K562 (cell line): Measurements from ENCODE around the gene MYRIP. TPM values are rescaled to one million over a fixed set of nuclear protein-coding genes. Genes with fewer than 3 reads are reported as not detected.

ENCODE experiments used
- ATAC-seq: fragments of 200-7000 bp; cut with Tn5 transposase; 3 replicates; pipeline ENCODE4 v1.9.1; 2020; ENCODE audit warnings: moderate library complexity
- BruUV-seq: library from RNA; stranded (reverse); fragments of 400-500 nt; replicated peaks from 2 replicates; lab custom pipeline; 2021; lab: Mats Ljungman, UMichigan
- CTCF ChIA-PET: fragments of 300-600 bp; formaldehyde crosslinking; extraction: SDS; loops from one replicate; lab custom pipeline; 2021; ENCODE audit warnings: low intra/inter-chr PET ratio; lab: Yijun Ruan, JAX
- POLR2A ChIA-PET: fragments of 300-600, 350-650 bp; sonication (Branson Sonifier 250); formaldehyde crosslinking; extraction: SDS; loops from one replicate; lab custom pipeline; 2021; ENCODE audit warnings: antibody characterized with exemption, inconsistent platforms; lab: Yijun Ruan, JAX
- DNase-seq, 4 experiments: peaks; one replicate each; pipeline versions ENCODE4 v3.0.0 to v3.0.0-alpha.2; 2011 to 2018; ENCODE audit warnings: low spot score in 3 of 4, mixed read lengths in 3 of 4; ENCODE audit errors: extremely low read depth in 1 of 4
- FAIRE-seq: peaks from 2 replicates; lab custom pipeline; 2011; peaks lifted over from hg19 to GRCh38; lab: Jason Lieb, UNC
- H2AFZ ChIP-seq: 2 replicates; pipeline ENCODE4 v1.6.0; 2011; ENCODE audit warnings: low read depth, low read length, control low read depth, inconsistent platforms
- H3K27ac ChIP-seq: fragments of 200-600 bp; 3 replicates; pipeline ENCODE4 v1.8.0; 2011; ENCODE audit warnings: low read depth, mild to moderate bottlenecking, control low read depth, inconsistent platforms, low read length, moderate library complexity, mixed read lengths; ENCODE audit errors: extremely low read depth
- H3K27me3 ChIP-seq, 2 experiments: fragments of 300-600 bp in 1 of 2; 2 replicates in 1 of 2; 3 replicates in 1 of 2; pipeline versions ENCODE4 v1.6.0 to v1.8.0; 2011; ENCODE audit warnings: inconsistent platforms in 2 of 2, low read length in 2 of 2, mild to moderate bottlenecking in 1 of 2, mixed read lengths in 1 of 2, moderate library complexity in 1 of 2; ENCODE audit not compliant: control insufficient read depth in 2 of 2, insufficient read depth in 2 of 2
- H3K36me3 ChIP-seq: fragments of 300-600 bp; 3 replicates; pipeline ENCODE4 v1.8.0; 2011; ENCODE audit warnings: mild to moderate bottlenecking, low read length, inconsistent platforms; ENCODE audit not compliant: control insufficient read depth, insufficient read depth
- H3K4me1 ChIP-seq, 2 experiments: fragments of 200-600 bp in 1 of 2; replicated peaks in 1 of 2; 2 replicates in 1 of 2; 3 replicates in 1 of 2; pipeline versions ENCODE4 v1.5.1 to v1.8.0; 2011; ENCODE audit warnings: inconsistent platforms in 2 of 2, low read length in 2 of 2, mild to moderate bottlenecking in 1 of 2, mixed read lengths in 1 of 2, moderate library complexity in 1 of 2; ENCODE audit not compliant: control insufficient read depth in 2 of 2, insufficient read depth in 2 of 2
- H3K4me2 ChIP-seq: 2 replicates; pipeline ENCODE4 v1.6.1; 2011; ENCODE audit warnings: low read length, control low read depth, inconsistent platforms, mixed read lengths; ENCODE audit not compliant: insufficient read depth
- H3K4me3 ChIP-seq: fragments of 200-600 bp; sonication (generic), shearing (Covaris generic); 2 replicates; pipeline ENCODE4 v1.5.1; 2016; ENCODE audit warnings: control low read depth, inconsistent platforms
- H3K79me2 ChIP-seq: fragments of 200-600 bp; 3 replicates; pipeline ENCODE4 v1.8.0; 2011; ENCODE audit warnings: low read length, inconsistent platforms; ENCODE audit not compliant: control insufficient read depth, insufficient read depth
- H3K9ac ChIP-seq, 2 experiments: 2 replicates each; pipeline versions ENCODE4 v1.6.0 to v1.6.1; 2011; ENCODE audit warnings: low read depth in 2 of 2, low read length in 2 of 2, control low read depth in 1 of 2, inconsistent platforms in 1 of 2, mild to moderate bottlenecking in 1 of 2, mixed read lengths in 1 of 2; ENCODE audit not compliant: insufficient read depth in 1 of 2
- H3K9me1 ChIP-seq: one replicate; pipeline ENCODE4 v1.6.0; 2011; ENCODE audit warnings: inconsistent platforms, mild to moderate bottlenecking, low read length, moderate library complexity; ENCODE audit not compliant: control insufficient read depth, insufficient read depth
- H3K9me3 ChIP-seq: replicated peaks from 2 replicates; pipeline ENCODE4 v1.5.1; 2011; ENCODE audit warnings: low read depth, low read length, inconsistent platforms; ENCODE audit not compliant: control insufficient read depth, insufficient read depth
- H4K20me1 ChIP-seq: replicated peaks from 2 replicates; pipeline ENCODE4 v1.6.1; 2011; ENCODE audit warnings: low read length, inconsistent platforms, mixed read lengths; ENCODE audit not compliant: control insufficient read depth, insufficient read depth
- BHLHE40 ChIP-seq: IDR thresholded peaks from 2 replicates; pipeline ENCODE4 v1.6.1; 2011; ENCODE audit warnings: low read length, improper control_type of control experiment
- BRF1 ChIP-seq: IDR thresholded peaks from 3 replicates; pipeline ENCODE4 v1.6.1; 2011; ENCODE audit warnings: borderline replicate concordance, mild to moderate bottlenecking; ENCODE audit not compliant: insufficient read length; ENCODE audit errors: extremely low read depth
- CREM ChIP-seq: IDR thresholded peaks from 2 replicates; pipeline ENCODE4 v1.6.1; 2014; ENCODE audit warnings: antibody characterized with exemption, low read depth
- FOXJ2 ChIP-seq: fragments of 200-800 bp; sonication (Bioruptor generic); IDR thresholded peaks from 2 replicates; pipeline ENCODE4 v1.6.1; 2016; ENCODE audit warnings: missing genetic modification characterization, missing compliant biosample characterization
- KAT7 ChIP-seq: sonication (generic); formaldehyde crosslinking; IDR thresholded peaks from 2 replicates; pipeline ENCODE4 v1.8.0; 2022; ENCODE audit warnings: missing genetic modification reagents, mild to moderate bottlenecking, borderline replicate concordance
- MAFF ChIP-seq: IDR thresholded peaks from 2 replicates; pipeline ENCODE4 v1.6.1; 2012; ENCODE audit warnings: low read length, improper control_type of control experiment
- MAX ChIP-seq: sonication (generic); formaldehyde crosslinking; IDR thresholded peaks from 2 replicates; pipeline ENCODE4 v1.9.0; 2022; ENCODE audit warnings: mild to moderate bottlenecking, missing genetic modification reagents
- MCM2 ChIP-seq: fragments of 450-650 bp; IDR thresholded peaks from 2 replicates; pipeline ENCODE4 v1.6.1; 2017; ENCODE audit warnings: low read depth, mild to moderate bottlenecking
- NFXL1 ChIP-seq: fragments of 450-650 bp; formaldehyde crosslinking; IDR thresholded peaks from 2 replicates; pipeline ENCODE4 v1.4.0; 2021; ENCODE audit warnings: mild to moderate bottlenecking
- SRSF7 ChIP-seq: fragments of 200-400 bp; formaldehyde crosslinking; optimal IDR thresholded peaks from 2 replicates; pipeline ENCODE3; 2017; ENCODE audit warnings: mild to moderate bottlenecking, low read depth, low read length
- TFAM ChIP-seq: fragments of 250-450 bp; sonication (Bioruptor Pico); conservative IDR thresholded peaks from 2 replicates; pipeline ENCODE4 v1.5.0; 2021; ENCODE audit warnings: mild to moderate bottlenecking, moderate library complexity
- ZNF140 ChIP-seq: fragments of 250-450 bp; sonication (Bioruptor Pico); IDR thresholded peaks from 2 replicates; pipeline ENCODE4 v1.8.0; 2021; ENCODE audit warnings: moderate library complexity, mild to moderate bottlenecking, inconsistent platforms
- WGBS: fragments of 100-300 bp; shearing (Covaris generic); methylation state at CpG from one replicate; pipeline ENCODE4 v1.1.6; 2016; ENCODE audit warnings: low coverage, mixed read lengths; ENCODE audit not compliant: insufficient coverage; ENCODE audit errors: missing lambda C conversion rate; 5-methylcytosine and 5-hydroxymethylcytosine counted together
- in situ Hi-C: fragments of 300-500 bp; cut with MboI; formaldehyde crosslinking; loops from 4 replicates; pipeline ENCODE4 v1.15.0; 2018; ENCODE audit warnings: inconsistent platforms, mixed read lengths
- intact Hi-C: fragments of 100-400 bp; cut with micrococcal nuclease; formaldehyde crosslinking; loops from 2 replicates; pipeline ENCODE4 v1.14.2; 2022
- polyA plus RNA-seq, 8 experiments: library from polyadenylated mRNA; depleted of rRNA in 4 of 8; stranded (reverse) in 5 of 8; unstranded in 3 of 8; fragments of >200 nt; fragmentation: Nextera tagmentation in 2 of 8; fragmentation: Illumina TruSeq in 1 of 8; extraction: Ambion mirVana in 2 of 8; extraction: Trizol in 1 of 8; gene quantifications; 2 replicates each; pipeline versions ENCODE4 v1.2.1 to v1.2.3, GENCODE V29; 2011 to 2014; ENCODE audit warnings: inconsistent platforms in 1 of 8, missing spikeins in 1 of 8
- total RNA-seq, 7 experiments: library from RNA; depleted of rRNA in 6 of 7; stranded (reverse); fragments of >200 nt in 6 of 7; fragmentation: Illumina TruSeq in 2 of 7; extraction: Trizol in 2 of 7; gene quantifications; 2 replicates each; pipeline versions ENCODE4 v1.2.1 to v1.2.3, GENCODE V29; 2011 to 2021; ENCODE audit warnings: low replicate concordance in 1 of 7
- TF ChIP-seq, protein P1 (sequence below): fragments of 250-450 bp; sonication (Bioruptor Pico); IDR thresholded peaks from 2 replicates; pipeline ENCODE4 v1.8.0; 2022; ENCODE audit warnings: moderate library complexity, mild to moderate bottlenecking, inconsistent platforms

MYRIP gene
- total and polyA plus RNA-seq, 9 of the 15 experiments (the other 6 are each of a cell fraction or from before 2014, with no cell fraction given) = 0.03 to 0.12 TPM; not detected in 7

- H2AFZ ChIP-seq = no peak overlapping the region
- no peaks in the 10 kb centered on the region; a peak in 1 of 5 replicates for H3K27me3 ChIP-seq
- H3K4me1 ChIP-seq = no peaks in the 10 kb centered on the region
- BruUV-seq = no TSS peak
- no peaks in the 10 kb centered on the region for H3K36me3 ChIP-seq
- ChIA-PET POLR2A (interaction anchor here (0.9 kb wide), 1 partner anchor 32 kb away, joined by 4 read pairs; no protein-coding TSS in a partner anchor), CTCF (no interaction called here)
- no peak for ATAC-seq
- H4K20me1 ChIP-seq = no peaks in the 10 kb centered on the region
- no peak overlapping the region for H3K27ac ChIP-seq
- in situ Hi-C loops (no loop called here), intact Hi-C loops (no loop called here)
- no peaks in the 10 kb centered on the region for H3K79me2 ChIP-seq
- H3K4me3 ChIP-seq = no peak overlapping the region
- H3K9ac ChIP-seq = no peak overlapping the region
- H3K9me3 ChIP-seq = no peaks in the 10 kb centered on the region
- H3K9me1 ChIP-seq = no peaks in the 10 kb centered on the region
- H3K4me2 ChIP-seq = no peak overlapping the region
- no peak for DNase-seq
- FAIRE-seq = no peak
- WGBS = 3% methylated on average over 3 of the region's 3 CpGs
- TF ChIP-seq ZNF140 (CRISPR knock-in tag) (no peak), MAFF (no peak), NFXL1 (CRISPR knock-in tag) (no peak), SRSF7 (no peak), MCM2 (no peak), MAX (CRISPR knock-in tag) (no peak), BRF1 (no peak), CREM (no peak), KAT7 (CRISPR knock-in tag) (no peak), BHLHE40 (no peak), FOXJ2 (tag) (no peak), TFAM (CRISPR knock-in tag) (no peak)
- TF ChIP-seq, protein P1, sequence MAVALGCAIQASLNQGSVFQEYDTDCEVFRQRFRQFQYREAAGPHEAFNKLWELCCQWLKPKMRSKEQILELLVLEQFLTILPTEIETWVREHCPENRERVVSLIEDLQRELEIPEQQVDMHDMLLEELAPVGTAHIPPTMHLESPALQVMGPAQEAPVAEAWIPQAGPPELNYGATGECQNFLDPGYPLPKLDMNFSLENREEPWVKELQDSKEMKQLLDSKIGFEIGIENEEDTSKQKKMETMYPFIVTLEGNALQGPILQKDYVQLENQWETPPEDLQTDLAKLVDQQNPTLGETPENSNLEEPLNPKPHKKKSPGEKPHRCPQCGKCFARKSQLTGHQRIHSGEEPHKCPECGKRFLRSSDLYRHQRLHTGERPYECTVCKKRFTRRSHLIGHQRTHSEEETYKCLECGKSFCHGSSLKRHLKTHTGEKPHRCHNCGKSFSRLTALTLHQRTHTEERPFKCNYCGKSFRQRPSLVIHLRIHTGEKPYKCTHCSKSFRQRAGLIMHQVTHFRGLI (CRISPR knock-in tag) = no peak
These were observed 310.8 kb downstream of the MYRIP start for GRCh38 chr3:40120067-40120692.
